ENCODE results near the gene ACOXL. TPM values are rescaled to one million over a fixed set of nuclear protein-coding genes. Genes with fewer than 3 reads are reported as not detected.

Gene ACOXL
- total RNA-seq, 1 donor from 2014 or later = 0.20 TPM

- Mint-ChIP-seq H3K27ac (no peak overlapping the region), H3K9me3 (no peaks in the 10 kb centered on the region), H3K4me3 (no peak overlapping the region), H3K36me3 (ENCODE audit: low read depth) (no peaks in the 10 kb centered on the region), H3K4me1 (no peaks in the 10 kb centered on the region), H3K27me3 (peaks cover 2% of the 10 kb centered on the region)
- ChIA-PET POLR2A (no interaction called here), CTCF (no interaction called here)
- DNase-seq = no peak
- intact Hi-C loops (cut with micrococcal nuclease) = no loop called here
- no peak for TF ChIP-seq CTCF (IDR thresholded peaks at IDR 0.05)
- ATAC-seq (ENCODE audit: low read depth) = no peak
Measured at GRCh38 chr2:111091811-111092211, 359.4 kb downstream of the ACOXL start.

GRCh38 chr2:111094691-111095090, 362.3 kb downstream of the ACOXL start:
- H3K4me1 Mint-ChIP-seq = no peaks in the 10 kb centered on the region
- no peak overlapping the region for H3K27ac Mint-ChIP-seq
- no peak for ATAC-seq (ENCODE audit: low read depth)

GRCh38 chr2:111095434-111095833, 363.1 kb downstream of the ACOXL start:
- Mint-ChIP-seq H3K27me3 (no peaks in the 10 kb centered on the region), H3K4me3 (no peak overlapping the region), H3K9me3 (no peaks in the 10 kb centered on the region), H3K4me1 (peaks cover 4% of the 10 kb centered on the region), H3K27ac (no peak overlapping the region), H3K36me3 (ENCODE audit: low read depth) (no peaks in the 10 kb centered on the region)
- intact Hi-C loops (cut with micrococcal nuclease) = no loop called here
- POLR2A ChIA-PET = interaction anchor here (0.6 kb wide), 1 partner anchor 1374 kb away, joined by 8 read pairs; no protein-coding TSS in a partner anchor
- ATAC-seq (ENCODE audit: low read depth) (no peak), DNase-seq (no peak)
- CTCF ChIA-PET = no interaction called here
- no peak for TF ChIP-seq CTCF (IDR thresholded peaks at IDR 0.05)

More at GRCh38 chr2:111094691-111095090, 362.3 kb downstream of the ACOXL start:
- H3K27me3 Mint-ChIP-seq = no peaks in the 10 kb centered on the region
- CTCF ChIA-PET = no interaction called here
- no peak for TF ChIP-seq CTCF (IDR thresholded peaks at IDR 0.05)
- no peaks in the 10 kb centered on the region for H3K9me3 Mint-ChIP-seq
- no peak overlapping the region for H3K4me3 Mint-ChIP-seq
- DNase-seq = no peak
- POLR2A ChIA-PET = no interaction called here
- intact Hi-C loops (cut with micrococcal nuclease) = no loop called here
- no peaks in the 10 kb centered on the region for H3K36me3 Mint-ChIP-seq (ENCODE audit: low read depth)

GRCh38 chr2:111099402-111099801, 367.0 kb downstream of the ACOXL start:
- Mint-ChIP-seq H3K36me3 (ENCODE audit: low read depth) (no peaks in the 10 kb centered on the region), H3K27ac (no peak overlapping the region), H3K4me3 (no peak overlapping the region), H3K27me3 (no peaks in the 10 kb centered on the region), H3K4me1 (peaks cover 10% of the 10 kb centered on the region), H3K9me3 (no peaks in the 10 kb centered on the region)
- POLR2A ChIA-PET = interaction anchor here (0.5 to 0.6 kb wide), 2 partner anchors 40 to 354 kb away, joined by 5 to 10 read pairs; no protein-coding TSS in a partner anchor
- TF ChIP-seq CTCF (IDR thresholded peaks at IDR 0.05) = no peak
- CTCF ChIA-PET = interaction anchor here (0.6 to 0.8 kb wide), 2 partner anchors 68 to 224 kb away, joined by 3 read pairs; no protein-coding TSS in a partner anchor
- ATAC-seq (ENCODE audit: low read depth) (no peak), DNase-seq (no peak)
- intact Hi-C loops (cut with micrococcal nuclease) = no loop called here

GRCh38 chr2:111100087-111100764, 367.9 kb downstream of the ACOXL start:
- ATAC-seq (ENCODE audit: low read depth) (no peak), DNase-seq (no peak)
- Mint-ChIP-seq H3K4me1 (peaks cover 10% of the 10 kb centered on the region), H3K27ac (no peak overlapping the region), H3K9me3 (no peaks in the 10 kb centered on the region), H3K27me3 (no peaks in the 10 kb centered on the region), H3K4me3 (no peak overlapping the region), H3K36me3 (ENCODE audit: low read depth) (no peaks in the 10 kb centered on the region)
- ChIA-PET POLR2A (interaction anchor here (0.5 to 0.6 kb wide), 2 partner anchors 41 to 353 kb away, joined by 5 to 10 read pairs; no protein-coding TSS in a partner anchor), CTCF (interaction anchor here (0.8 kb wide), 1 partner anchor 69 kb away, joined by 3 read pairs; no protein-coding TSS in a partner anchor)
- intact Hi-C loops (cut with micrococcal nuclease) = loop anchor here (2.0 to 5.0 kb wide), 2 partner anchors 21 to 43 kb away; partner anchors contain the start of gene BCL2L11
- TF ChIP-seq CTCF (IDR thresholded peaks at IDR 0.05) = no peak
